H1 (cell line): Measurements from ENCODE around the gene OR6C3.

Experiments
- CTCF ChIP-seq, 3 experiments: IDR thresholded peaks; 1 replicate in 2 of 3; 2 replicates in 1 of 3; pipeline versions ENCODE4 v1.5.1 to v1.6.1; 2011; ENCODE audit warnings: low read length in 3 of 3, mild to moderate bottlenecking in 3 of 3, inconsistent platforms in 2 of 3, low read depth in 1 of 3, moderate library complexity in 1 of 3; ENCODE audit not compliant: insufficient read depth in 1 of 3; ENCODE audit errors: control extremely low read depth in 1 of 3
- TAF1 ChIP-seq: IDR thresholded peaks from 2 replicates; pipeline ENCODE4 v1.6.1; 2011; ENCODE audit warnings: mild to moderate bottlenecking, low read depth, low read length

- TF ChIP-seq TAF1 (no peak), CTCF (IDR thresholded peaks at IDR 0.05; ENCODE audit: control extremely low read depth in 1 of 3, insufficient read depth in 1 of 3, low read depth in 1 of 3, low read length in 3 of 3) (no peak)
Measured at GRCh38 chr12:55296469-55296868, 34.1 kb upstream of the OR6C3 start, which contains the start of gene OR6C6.
